Activated CD8-positive, alpha-beta T cell treated with anti-CD3 and anti-CD28 coated beads for 36 hours (primary cell): ENCODE results near the gene DLX3. TPM values are rescaled to one million over a fixed set of nuclear protein-coding genes. Genes with fewer than 3 reads are reported as not detected.

Experiments
- ATAC-seq: fragments of 200-7000 bp; cut with Tn5 transposase; one replicate; pipeline ENCODE4 v1.10.0; 2021; ENCODE audit warnings: mild to moderate bottlenecking, moderate library complexity
- CTCF ChIA-PET: fragments of 350-600 bp; sonication (Branson Sonifier 250); formaldehyde crosslinking; loops from one replicate; lab custom pipeline; 2021; ENCODE audit warnings: antibody characterized with exemption; lab: Charles Lee
- POLR2A ChIA-PET: fragments of 350-600 bp; sonication (Branson Sonifier 250); formaldehyde crosslinking; loops from one replicate; lab custom pipeline; 2021; ENCODE audit warnings: antibody characterized with exemption; lab: Charles Lee
- DNase-seq: peaks from one replicate; pipeline ENCODE4 v3.0.0-alpha.2; 2020
- H3K27ac Mint-ChIP-seq: one replicate; pipeline ENCODE4 v1.8.0; 2021; ENCODE audit warnings: mild to moderate bottlenecking, mixed read lengths
- H3K27me3 Mint-ChIP-seq: one replicate; pipeline ENCODE4 v1.8.0; 2021; ENCODE audit warnings: mixed read lengths
- H3K36me3 Mint-ChIP-seq: one replicate; pipeline ENCODE4 v1.8.0; 2021; ENCODE audit warnings: low read depth, mixed read lengths
- H3K4me1 Mint-ChIP-seq: one replicate; pipeline ENCODE4 v1.8.0; 2021; ENCODE audit warnings: low read depth, mixed read lengths
- H3K4me3 Mint-ChIP-seq: one replicate; pipeline ENCODE4 v1.8.0; 2021; ENCODE audit warnings: mild to moderate bottlenecking, moderate library complexity, mixed read lengths
- H3K9me3 Mint-ChIP-seq: one replicate; pipeline ENCODE4 v1.8.0; 2021; ENCODE audit warnings: mixed read lengths
- intact Hi-C: fragments of 100-400 bp; cut with micrococcal nuclease; formaldehyde crosslinking; loops from one replicate; pipeline ENCODE4 v1.10.0; 2022
- total RNA-seq, 2 experiments: library from RNA; stranded (reverse); gene quantifications; one replicate each; pipeline ENCODE4 v1.2.3, GENCODE V29; 2021
- TF ChIP-seq, protein P1 (sequence below): fragments of 200-600 bp; IDR thresholded peaks from one replicate; pipeline ENCODE4 v1.8.0; 2022; ENCODE audit warnings: antibody characterized with exemption, mild to moderate bottlenecking

DLX3 gene
- total RNA-seq, 2 experiments from 2014 or later, result not detected

DNA sequence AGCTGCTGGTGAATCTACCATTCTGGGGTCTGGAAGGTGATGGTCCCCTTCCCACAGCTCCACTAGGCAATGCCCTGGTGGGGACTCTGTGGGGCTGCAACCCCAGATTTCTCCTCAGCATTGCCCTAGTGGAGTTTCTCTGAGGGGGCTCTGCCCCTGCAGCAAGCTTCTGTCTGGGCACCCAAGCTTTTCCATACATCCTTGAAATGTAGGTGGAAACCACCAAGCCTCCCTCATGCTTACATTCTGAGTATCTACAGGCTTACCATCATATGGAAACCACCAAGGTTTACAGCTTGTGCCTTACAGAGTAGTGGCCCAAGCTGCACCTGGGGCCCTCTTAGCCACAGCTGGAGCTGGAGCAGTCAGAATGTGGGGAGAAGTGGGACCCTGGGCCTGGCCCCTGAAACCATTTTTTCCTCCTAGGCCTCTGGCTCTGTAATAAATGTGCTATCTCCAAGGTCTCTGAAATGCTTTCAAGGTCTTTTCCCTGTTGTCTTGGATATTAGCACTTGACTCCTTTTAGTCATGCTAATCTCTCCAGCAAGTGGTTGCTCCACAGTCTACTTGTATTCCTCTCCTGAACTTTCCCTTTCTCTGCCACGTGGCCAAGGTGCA, 19.6 kb upstream of the DLX3 start:
- no peaks in the 10 kb centered on the region for H3K36me3 Mint-ChIP-seq
- H3K27me3 Mint-ChIP-seq, result peaks cover 18% of the 10 kb centered on the region
- CTCF ChIA-PET, result interaction anchor here (1.1 to 2.2 kb wide), 3 partner anchors 18 to 73 kb away, joined by 3 to 9 read pairs (median 3); no protein-coding TSS in a partner anchor
- H3K9me3 Mint-ChIP-seq, result peaks cover 21% of the 10 kb centered on the region
- H3K4me1 Mint-ChIP-seq, result no peaks in the 10 kb centered on the region
- intact Hi-C loops, result no loop called here
- DNase-seq (no peak), ATAC-seq (no peak)
- TF ChIP-seq, protein P1, sequence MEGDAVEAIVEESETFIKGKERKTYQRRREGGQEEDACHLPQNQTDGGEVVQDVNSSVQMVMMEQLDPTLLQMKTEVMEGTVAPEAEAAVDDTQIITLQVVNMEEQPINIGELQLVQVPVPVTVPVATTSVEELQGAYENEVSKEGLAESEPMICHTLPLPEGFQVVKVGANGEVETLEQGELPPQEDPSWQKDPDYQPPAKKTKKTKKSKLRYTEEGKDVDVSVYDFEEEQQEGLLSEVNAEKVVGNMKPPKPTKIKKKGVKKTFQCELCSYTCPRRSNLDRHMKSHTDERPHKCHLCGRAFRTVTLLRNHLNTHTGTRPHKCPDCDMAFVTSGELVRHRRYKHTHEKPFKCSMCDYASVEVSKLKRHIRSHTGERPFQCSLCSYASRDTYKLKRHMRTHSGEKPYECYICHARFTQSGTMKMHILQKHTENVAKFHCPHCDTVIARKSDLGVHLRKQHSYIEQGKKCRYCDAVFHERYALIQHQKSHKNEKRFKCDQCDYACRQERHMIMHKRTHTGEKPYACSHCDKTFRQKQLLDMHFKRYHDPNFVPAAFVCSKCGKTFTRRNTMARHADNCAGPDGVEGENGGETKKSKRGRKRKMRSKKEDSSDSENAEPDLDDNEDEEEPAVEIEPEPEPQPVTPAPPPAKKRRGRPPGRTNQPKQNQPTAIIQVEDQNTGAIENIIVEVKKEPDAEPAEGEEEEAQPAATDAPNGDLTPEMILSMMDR, result no peak
- POLR2A ChIA-PET, result interaction anchor here (1.6 kb wide), 1 partner anchor 29 kb away, joined by 3 read pairs; no protein-coding TSS in a partner anchor
- no peak overlapping the region for H3K4me3 Mint-ChIP-seq
- no peak overlapping the region for H3K27ac Mint-ChIP-seq

DNA sequence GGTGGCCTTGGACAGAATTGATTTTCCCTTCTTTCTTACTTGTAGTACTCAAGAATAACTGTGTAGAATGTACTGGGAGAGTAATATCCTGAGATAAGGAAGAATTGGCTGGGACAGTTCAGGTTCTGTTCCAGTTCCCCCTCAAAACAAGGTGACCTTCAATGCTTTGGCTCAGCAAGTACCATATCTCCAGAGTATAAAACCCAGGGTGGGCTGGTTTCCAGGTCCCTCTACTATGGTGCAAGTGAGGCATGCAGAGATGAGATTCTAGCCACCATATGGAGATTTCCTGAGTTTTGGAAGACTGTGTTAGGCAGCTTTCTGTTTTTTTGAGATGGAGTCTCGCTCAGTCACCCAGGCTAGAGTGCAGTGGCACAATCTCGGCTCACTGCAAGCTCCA, 18.1 kb upstream of the DLX3 start:
- ATAC-seq (no peak), DNase-seq (no peak)
- Mint-ChIP-seq H3K27me3 (peaks cover 22% of the 10 kb centered on the region), H3K4me1 (no peaks in the 10 kb centered on the region), H3K4me3 (no peak overlapping the region), H3K36me3 (no peaks in the 10 kb centered on the region), H3K27ac (no peak overlapping the region), H3K9me3 (peaks cover 25% of the 10 kb centered on the region)
- POLR2A ChIA-PET, result interaction anchor here (1.6 kb wide), 1 partner anchor 30 kb away, joined by 3 read pairs; no protein-coding TSS in a partner anchor
- TF ChIP-seq, protein P1, result no peak
- intact Hi-C loops, result no loop called here
- CTCF ChIA-PET, result interaction anchor here (2.2 kb wide), 1 partner anchor 16 kb away, joined by 9 read pairs; no protein-coding TSS in a partner anchor

DNA sequence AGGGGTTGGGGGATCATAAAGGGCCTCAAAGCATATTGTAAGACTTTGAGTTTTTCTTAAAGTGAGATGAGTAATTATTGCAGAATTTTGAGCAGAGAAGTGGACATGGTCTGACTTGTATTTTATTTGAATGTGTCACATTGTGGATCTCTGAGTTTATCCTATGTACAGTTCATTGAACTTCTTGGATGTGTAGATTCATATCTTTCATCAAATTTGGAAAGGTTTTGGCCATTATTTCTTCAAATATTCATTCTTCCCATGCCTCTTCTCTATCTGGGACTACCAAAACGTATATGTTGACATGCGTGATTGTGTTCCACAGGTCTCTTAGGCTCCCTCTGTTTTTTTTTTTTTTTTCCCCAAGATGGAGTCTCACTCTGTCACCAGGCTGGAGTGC, 14.3 kb upstream of the DLX3 start:
- intact Hi-C loops, result no loop called here
- POLR2A ChIA-PET, result no interaction called here
- H3K36me3 Mint-ChIP-seq, result no peaks in the 10 kb centered on the region
- no peaks in the 10 kb centered on the region for H3K4me1 Mint-ChIP-seq
- H3K27ac Mint-ChIP-seq, result no peak overlapping the region
- H3K27me3 Mint-ChIP-seq, result peaks cover 19% of the 10 kb centered on the region
- CTCF ChIA-PET, result interaction anchor here (2.2 kb wide), 1 partner anchor 12 kb away, joined by 14 read pairs; no protein-coding TSS in a partner anchor
- peaks cover 18% of the 10 kb centered on the region for H3K9me3 Mint-ChIP-seq
- no peak overlapping the region for H3K4me3 Mint-ChIP-seq
- TF ChIP-seq, protein P1, result no peak
- ATAC-seq (no peak), DNase-seq (no peak)

DNA sequence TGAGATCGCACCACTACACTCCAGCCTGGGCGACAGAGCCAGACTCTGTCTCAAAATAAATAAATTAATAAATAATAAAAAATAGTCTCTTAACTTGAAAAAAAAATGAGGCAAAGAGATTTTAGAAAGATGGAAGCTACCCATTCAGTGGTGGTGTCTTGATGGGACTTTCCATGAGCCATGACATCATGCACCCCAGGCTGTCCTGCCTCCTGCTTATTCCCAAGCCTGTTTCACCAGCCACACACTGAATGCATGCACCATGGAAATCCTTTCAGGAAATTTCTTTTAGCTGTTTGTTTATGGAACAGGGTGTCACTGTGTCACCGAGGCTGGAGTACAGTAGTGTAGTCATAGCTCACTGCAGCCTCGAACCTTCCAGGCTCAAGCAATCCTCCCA, 8.9 kb upstream of the DLX3 start:
- Mint-ChIP-seq H3K9me3 (peaks cover 2% of the 10 kb centered on the region), H3K4me1 (no peaks in the 10 kb centered on the region), H3K36me3 (no peaks in the 10 kb centered on the region), H3K27me3 (peaks cover 37% of the 10 kb centered on the region), H3K4me3 (no peak overlapping the region), H3K27ac (no peak overlapping the region)
- ATAC-seq, result no peak
- no peak for DNase-seq
- intact Hi-C loops, result no loop called here
- ChIA-PET CTCF (interaction anchor here (0.6 to 1.8 kb wide), 2 partner anchors 52 to 231 kb away, joined by 3 to 11 read pairs; no protein-coding TSS in a partner anchor), POLR2A (no interaction called here)
- TF ChIP-seq, protein P1, result no peak
